HCT116 (cell line): ENCODE results near the gene APCDD1L.

Source experiments
- EGR1 ChIP-seq: IDR thresholded peaks from 2 replicates; pipeline ENCODE4 v1.6.1; 2012; ENCODE audit warnings: low read depth
- EZH2 ChIP-seq: fragments of 200-600 bp; sonication (generic); IDR thresholded peaks from 2 replicates; pipeline ENCODE4 v1.6.1; 2017; ENCODE audit warnings: antibody characterized with exemption, mixed run types
- MAX ChIP-seq: IDR thresholded peaks from 2 replicates; pipeline ENCODE4 v1.6.1; 2012
- POLR2A ChIP-seq: IDR thresholded peaks from 2 replicates; pipeline ENCODE4 v1.7.0; 2011; ENCODE audit warnings: borderline replicate concordance; ENCODE audit not compliant: insufficient read depth, insufficient read length; ENCODE audit errors: extremely low read depth
- POLR2AphosphoS5 ChIP-seq: IDR thresholded peaks from 2 replicates; pipeline ENCODE4 v1.6.1; 2011; ENCODE audit warnings: mild to moderate bottlenecking, low read depth, low read length, moderate library complexity
- RAD21 ChIP-seq: IDR thresholded peaks from 2 replicates; pipeline ENCODE4 v1.6.1; 2012; ENCODE audit warnings: low read depth, mild to moderate bottlenecking
- TCF7L2 ChIP-seq: IDR thresholded peaks from 2 replicates; pipeline ENCODE4 v1.7.0; 2011; ENCODE audit warnings: borderline replicate concordance, inconsistent platforms; ENCODE audit not compliant: insufficient read depth, insufficient read length; ENCODE audit errors: extremely low read depth
- ZNF274 ChIP-seq: fragments of 200-500 bp; sonication (Bioruptor generic); IDR thresholded peaks from 2 replicates; pipeline ENCODE4 v1.6.1; 2014; ENCODE audit warnings: mild to moderate bottlenecking, low read depth, low read length, inconsistent platforms
- TF ChIP-seq, protein P1 (sequence below), 3 experiments: fragments of 200-600 bp in 1 of 3; sonication (generic) in 1 of 3; IDR thresholded peaks in 2 of 3; conservative IDR thresholded peaks in 1 of 3; 2 replicates each; pipeline ENCODE4 v1.5.1; 2012 to 2017; ENCODE audit warnings: low read depth in 2 of 3, low read length in 2 of 3, antibody characterized with exemption in 1 of 3, borderline replicate concordance in 1 of 3, control low read depth in 1 of 3, mild to moderate bottlenecking in 1 of 3, mixed read lengths in 1 of 3, mixed run types in 1 of 3, moderate library complexity in 1 of 3; ENCODE audit not compliant: insufficient read depth in 1 of 3

DNA sequence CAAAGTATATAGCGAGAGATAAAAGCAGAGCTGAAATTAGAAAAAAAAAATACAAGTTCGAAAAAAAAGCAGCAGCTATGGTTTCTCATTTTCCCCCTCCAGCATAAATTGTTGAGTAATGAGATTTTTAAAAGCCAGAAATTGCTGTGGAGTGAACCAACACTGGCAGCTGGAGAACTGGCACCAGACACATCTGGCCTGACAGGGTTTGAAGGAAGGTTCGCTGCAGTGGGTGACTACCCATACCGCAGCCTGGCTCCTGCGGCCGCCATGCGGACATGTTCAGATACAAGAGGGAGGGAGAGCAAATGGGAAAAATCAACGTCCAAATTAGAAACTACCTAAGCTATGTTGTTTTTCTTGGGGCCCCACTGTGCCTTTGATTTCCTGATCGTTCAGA, 3.3 kb downstream of the APCDD1L start:
- TF ChIP-seq, protein P1, sequence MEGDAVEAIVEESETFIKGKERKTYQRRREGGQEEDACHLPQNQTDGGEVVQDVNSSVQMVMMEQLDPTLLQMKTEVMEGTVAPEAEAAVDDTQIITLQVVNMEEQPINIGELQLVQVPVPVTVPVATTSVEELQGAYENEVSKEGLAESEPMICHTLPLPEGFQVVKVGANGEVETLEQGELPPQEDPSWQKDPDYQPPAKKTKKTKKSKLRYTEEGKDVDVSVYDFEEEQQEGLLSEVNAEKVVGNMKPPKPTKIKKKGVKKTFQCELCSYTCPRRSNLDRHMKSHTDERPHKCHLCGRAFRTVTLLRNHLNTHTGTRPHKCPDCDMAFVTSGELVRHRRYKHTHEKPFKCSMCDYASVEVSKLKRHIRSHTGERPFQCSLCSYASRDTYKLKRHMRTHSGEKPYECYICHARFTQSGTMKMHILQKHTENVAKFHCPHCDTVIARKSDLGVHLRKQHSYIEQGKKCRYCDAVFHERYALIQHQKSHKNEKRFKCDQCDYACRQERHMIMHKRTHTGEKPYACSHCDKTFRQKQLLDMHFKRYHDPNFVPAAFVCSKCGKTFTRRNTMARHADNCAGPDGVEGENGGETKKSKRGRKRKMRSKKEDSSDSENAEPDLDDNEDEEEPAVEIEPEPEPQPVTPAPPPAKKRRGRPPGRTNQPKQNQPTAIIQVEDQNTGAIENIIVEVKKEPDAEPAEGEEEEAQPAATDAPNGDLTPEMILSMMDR (IDR thresholded peaks at IDR 0.05 in 2 of 3, conservative IDR thresholded peaks at IDR 0.05 in 1 of 3; ENCODE audit: borderline replicate concordance in 1 of 3, insufficient read depth in 1 of 3, low read depth in 2 of 3, low read length in 2 of 3), result no peak
- no peak for TF ChIP-seq TCF7L2
- no peak for TF ChIP-seq POLR2AphosphoS5
- TF ChIP-seq POLR2A, result no peak
- TF ChIP-seq RAD21, result no peak
- TF ChIP-seq EZH2, result no peak
- no peak for TF ChIP-seq ZNF274
- no peak for TF ChIP-seq MAX
- no peak for TF ChIP-seq EGR1
